HS-5 (cell line): ENCODE measurements around the gene DSCAML1.

Experiments used
- DNase-seq: peaks from one replicate; pipeline ENCODE4 v3.0.0-alpha.2; 2012; ENCODE audit warnings: low read depth

Gene DSCAML1

DNA sequence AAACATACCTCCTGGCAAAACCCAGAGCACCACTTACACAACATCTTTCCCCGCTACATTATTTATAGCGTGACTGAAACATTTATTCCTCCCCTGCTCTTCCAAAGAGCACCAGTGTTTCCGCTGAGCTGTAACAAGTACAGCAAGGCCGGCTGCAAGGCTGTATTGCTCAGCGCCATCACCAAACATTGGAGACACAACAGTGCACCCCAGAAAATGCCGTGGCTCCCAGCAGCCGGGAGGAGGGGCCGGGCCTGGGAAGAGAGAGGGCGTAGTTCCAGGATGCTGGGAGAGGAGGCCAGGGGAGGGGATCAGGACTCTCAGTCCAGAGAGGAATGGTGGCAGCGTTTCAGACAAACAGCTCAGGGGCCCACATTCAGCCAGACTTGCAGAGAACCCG lies 133.2 kb downstream of the DSCAML1 start:
- DNase-seq, result no peak

DNA sequence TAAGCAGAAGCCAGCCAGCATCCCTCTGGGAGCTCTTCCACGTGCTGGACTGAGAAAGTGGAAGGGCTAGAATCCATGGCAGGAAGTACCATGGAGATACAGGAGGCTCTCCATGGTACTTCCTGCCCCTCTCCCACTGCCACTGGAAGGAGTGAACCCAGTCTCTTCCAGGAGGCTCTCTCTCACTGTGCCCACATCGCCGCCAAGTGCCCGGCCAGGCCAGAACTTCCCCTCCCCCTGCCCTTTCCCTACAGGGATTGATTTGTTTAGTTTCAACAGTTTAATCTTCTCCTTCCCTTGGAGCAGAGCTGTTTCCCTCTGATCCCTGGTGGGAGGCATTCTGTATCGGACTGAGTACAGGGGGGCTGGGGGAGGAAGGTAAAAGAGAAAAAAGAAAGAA lies 133.6 kb downstream of the DSCAML1 start:
- DNase-seq, result no peak

DNA sequence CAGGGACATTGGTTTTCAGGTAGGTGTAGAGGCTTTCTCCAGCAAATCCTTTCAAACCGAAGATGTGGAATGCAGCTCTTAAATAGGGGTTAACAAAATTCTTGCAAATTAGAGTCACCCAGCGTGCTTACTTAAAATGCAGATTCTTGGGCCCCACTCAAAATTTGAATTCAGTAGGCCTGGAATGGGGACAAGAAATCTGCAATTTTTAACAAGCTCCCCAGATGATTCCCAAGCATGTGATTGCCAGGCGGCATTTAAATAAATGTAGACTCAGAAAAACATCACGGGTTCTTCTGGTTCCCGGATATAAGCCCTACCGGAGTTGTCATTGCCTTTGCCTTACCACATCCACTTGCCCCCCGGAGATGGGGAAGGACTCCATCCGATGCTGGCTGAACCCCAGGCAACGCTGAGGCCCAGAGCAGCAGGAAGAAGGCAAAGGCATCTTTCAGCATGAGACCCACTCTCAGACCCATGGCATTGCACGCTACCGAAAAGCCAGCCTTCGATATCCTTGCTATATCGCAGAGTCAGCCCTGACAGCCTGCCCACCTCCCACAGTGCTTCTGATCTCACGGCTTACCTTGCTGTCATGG lies 134.2 kb downstream of the DSCAML1 start:
- DNase-seq, result no peak

DNA sequence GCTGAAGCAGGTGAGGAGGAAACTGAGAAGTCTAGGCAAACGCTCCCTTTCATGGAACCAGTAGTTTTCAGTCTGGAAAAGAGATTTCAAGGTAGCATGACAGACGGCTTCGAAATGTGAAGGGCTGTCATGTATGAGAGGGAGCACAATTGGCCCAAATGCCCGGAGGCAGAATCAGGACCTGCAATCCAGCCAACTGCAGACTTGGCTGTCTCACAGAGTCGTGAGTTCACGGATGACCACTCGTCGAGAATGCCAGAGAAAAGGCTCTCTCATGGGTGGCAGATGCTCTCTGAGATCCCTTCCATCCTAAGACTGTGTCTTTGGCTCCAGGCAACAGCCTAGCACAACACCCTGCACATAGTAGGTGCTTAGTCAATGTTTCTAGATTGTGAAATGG lies 134.8 kb downstream of the DSCAML1 start:
- DNase-seq, result no peak

DNA sequence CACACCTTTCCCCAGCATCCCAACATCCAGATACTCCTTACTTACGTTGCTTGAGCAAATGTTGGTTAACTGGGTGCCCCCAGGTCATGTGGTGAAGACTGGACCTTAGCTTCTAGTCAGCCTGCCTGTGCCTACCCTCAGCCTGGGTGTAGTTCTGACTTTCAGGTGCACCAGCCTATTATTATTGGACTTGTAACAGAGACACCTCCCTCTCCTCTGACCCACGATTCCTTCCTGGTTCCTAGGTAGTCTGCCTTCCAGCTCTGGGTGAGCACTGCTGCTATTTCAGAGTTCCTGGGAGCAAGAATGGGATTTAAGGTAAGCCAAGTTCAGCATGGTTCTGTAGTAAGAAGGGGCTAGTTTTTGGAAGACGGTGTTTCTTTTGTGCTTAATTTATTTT lies 138.2 kb downstream of the DSCAML1 start:
- no peak for DNase-seq

DNA sequence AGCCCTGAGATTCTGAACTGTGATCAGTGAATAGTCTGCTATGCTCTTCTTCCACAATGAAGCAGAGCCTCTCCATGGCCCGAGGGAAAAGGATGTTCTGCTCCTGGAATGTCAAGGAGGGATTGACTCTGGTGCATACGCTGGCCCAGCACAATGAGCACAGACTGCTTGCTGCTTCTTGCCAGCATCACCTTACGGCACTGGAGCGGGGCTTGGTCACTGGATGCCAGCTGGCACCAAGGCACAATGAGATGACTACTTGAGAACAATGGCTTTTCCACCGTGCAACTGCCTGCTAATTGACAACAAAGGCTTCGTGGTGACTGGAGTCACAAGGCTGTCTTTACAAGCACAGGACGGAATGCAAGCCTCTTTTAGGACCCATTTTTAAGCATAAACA lies 139.2 kb downstream of the DSCAML1 start:
- DNase-seq, result no peak

DNA sequence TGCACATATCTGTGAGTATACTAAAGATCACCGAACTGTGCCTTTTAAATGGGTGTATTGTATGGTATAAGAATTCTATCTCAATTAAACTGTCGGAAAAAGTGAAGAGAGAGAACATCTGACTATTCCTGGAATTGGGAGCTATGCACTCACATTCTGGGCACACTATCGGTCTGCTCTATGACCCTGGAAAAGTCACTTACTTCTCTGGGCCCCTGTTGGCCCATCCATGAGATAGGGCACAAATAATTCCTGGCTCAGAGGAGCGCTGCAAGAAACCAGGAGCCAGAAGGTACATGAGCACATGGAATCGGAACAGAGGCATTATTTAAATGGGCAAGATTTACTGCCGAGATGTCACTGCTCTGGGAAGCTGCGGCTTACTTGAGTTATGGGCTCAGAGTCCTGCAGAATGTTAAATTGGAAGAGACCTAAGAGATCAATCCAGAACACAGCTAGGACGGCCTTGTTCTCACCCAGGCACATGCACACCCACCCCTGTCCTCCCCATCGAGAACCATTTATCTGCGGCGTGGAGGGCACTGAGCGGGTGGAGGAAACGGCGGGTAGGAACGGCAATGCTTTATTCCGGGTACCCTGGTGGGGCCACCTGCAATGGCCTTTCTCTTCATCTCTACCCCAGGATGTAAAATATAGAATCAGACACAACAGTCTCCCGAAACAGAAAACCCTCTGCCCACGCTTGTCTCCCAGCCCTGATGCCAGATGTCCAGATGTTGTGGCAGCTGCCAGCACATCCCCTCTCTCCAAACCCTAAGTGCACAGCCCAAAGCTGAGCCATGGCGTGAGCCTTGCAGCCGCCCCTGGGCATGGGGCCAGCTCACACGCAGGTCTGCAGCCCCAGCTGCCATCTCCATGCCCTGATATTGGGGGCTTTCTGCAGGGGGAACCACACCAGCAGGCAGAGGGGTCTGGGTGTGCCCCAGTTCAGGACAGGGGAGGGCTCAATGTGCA lies 142.4 kb downstream of the DSCAML1 start:
- no peak for DNase-seq

DNA sequence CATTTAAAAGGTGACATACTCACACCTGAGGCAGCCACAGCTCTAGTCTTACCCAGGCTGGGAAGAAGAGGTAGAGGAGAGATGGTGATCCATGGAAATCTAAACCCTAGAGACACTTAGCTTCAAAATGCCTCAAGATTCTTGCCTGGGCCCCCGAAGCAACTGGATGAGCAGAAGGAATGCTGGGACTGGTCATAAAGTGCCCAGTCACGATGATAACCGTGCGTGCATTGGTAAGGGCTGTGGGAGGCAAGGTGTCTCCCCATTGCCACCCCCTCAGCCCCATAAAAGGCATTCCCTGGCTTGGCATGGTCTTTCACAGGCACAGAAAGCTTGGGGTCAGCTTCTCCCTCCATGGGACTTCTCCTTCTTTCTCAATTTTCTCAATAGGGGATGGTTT lies 144.5 kb downstream of the DSCAML1 start:
- DNase-seq, result no peak

DNA sequence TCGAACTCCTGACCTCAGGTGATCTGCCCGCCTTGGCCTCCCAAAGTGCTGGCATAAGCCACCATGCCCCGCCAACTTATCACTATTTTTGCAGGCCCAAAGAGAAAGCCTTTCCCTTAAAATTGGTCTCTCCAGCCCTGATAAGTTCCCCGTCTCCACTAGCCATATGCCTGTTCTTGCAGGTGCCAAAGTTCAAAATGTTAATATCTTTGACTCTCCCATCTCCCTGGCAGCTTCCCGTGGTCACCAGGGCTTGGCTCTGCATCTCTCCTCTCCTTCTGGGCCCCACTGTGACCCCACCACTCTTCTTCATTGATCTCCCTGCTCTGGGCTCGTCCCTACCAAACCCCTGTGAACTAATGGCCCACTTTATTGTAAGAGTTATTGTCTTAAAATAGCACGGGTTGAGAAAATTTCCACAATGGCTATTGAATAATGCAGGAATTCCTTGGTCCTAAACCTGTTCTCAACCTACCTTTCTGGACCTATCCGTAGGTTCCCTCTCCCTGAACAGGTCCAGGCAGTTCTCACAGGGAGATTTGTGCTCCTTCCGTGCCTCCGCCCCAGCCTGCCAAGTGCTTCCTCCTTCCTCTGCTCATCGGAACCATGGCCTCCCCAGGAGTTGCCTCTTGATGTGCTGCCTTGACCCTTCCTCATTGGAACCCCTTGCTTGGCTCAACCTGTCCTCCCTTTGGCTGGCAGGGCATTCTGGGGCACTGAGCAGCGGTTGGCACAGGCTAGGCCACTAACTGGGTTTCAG lies 147.5 kb downstream of the DSCAML1 start:
- no peak for DNase-seq

DNA sequence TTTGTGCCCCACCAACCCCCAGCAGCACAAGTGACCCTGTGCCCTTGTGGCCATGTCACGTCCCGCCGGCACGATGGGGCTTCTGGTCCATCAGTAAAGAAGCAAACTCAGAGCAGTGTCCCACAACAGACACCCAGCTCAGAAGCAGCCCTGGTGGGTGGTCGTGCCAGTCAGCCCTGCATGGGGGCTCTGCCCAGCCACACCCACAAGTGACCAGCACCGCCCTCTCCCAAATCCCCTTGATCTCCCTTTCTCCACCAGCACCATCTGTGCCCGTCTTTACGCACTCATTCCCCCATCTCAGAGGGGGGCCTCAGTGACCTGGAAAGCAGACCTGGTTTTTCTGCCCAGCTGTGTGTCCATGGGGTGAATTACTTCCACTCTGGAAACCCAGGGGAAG lies 149.1 kb downstream of the DSCAML1 start:
- DNase-seq, result no peak

DNA sequence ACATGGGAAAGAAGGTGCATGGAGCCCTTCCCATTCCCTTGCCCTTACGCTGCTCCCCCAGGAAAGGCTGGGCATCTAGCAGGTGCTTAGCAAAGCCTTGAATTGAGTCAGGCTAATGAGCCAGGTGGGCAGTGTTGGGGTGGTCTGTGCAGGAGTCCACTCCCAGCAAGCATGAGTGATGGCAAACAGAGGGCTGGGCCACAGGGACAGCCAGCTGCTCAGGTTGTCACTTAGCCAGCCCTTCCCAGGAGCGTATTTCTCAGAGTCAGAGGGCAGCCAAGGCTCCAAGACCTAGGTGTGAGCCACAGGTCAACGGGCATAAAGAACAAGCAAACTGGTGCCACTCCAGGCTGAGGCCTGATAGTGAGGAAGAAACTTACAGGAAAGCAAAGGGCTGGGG lies 149.8 kb downstream of the DSCAML1 start:
- DNase-seq, result no peak

DNA sequence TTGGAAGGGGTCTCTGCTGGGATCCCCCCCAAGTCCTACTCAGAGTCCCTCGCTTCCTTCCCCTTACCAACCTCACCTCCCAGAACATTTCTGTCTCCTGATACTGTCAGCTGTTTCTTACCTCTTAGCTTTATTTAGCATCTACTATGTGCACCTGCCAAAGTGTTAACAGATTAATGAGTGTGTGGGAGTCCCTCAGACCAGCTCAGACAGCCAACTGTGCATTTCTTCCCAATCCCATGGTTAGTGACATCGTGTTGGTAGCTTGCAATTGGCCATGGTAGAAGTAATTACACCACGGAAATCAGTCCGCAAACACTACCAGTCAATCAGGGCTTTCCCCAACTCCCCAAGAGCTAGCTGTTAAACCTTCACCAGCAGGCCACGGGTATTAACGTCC lies 150.6 kb downstream of the DSCAML1 start:
- no peak for DNase-seq

DNA sequence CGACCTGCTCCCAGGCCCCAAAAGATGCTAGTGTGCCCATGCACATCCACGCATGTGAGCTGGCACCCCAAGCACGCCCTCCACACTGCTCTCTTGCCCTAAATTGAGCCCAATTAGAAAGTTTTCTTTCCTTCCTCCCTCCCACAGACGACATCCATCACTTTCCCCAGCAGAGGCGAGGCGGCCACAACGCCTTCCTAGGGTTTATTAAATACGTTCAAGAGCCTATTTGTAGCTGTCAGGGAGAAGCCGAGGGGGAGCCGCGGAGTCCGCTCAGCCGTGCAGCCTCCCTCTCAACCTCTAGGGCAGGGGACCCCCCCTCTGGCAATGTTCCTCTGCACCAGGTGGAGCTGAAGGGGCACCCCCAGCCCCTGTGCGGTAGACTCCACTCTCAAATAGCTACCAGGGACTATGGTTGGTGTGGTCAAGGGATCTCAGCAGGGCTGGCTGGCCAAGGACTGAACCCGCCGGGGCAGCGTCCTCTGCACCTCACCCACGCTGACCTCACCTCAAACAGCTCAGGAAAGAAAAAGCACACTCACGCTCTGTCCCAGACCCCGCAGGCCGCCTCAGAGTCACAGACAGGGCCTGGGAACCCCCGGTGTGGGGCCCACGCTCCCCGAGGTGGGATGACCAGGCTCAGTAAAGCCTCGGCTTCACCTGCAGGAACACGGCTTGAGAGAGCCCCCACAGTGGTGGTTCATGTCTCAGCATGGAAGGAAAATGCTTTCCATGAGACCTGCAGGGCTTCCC lies 152.4 kb downstream of the DSCAML1 start:
- DNase-seq, result no peak

DNA sequence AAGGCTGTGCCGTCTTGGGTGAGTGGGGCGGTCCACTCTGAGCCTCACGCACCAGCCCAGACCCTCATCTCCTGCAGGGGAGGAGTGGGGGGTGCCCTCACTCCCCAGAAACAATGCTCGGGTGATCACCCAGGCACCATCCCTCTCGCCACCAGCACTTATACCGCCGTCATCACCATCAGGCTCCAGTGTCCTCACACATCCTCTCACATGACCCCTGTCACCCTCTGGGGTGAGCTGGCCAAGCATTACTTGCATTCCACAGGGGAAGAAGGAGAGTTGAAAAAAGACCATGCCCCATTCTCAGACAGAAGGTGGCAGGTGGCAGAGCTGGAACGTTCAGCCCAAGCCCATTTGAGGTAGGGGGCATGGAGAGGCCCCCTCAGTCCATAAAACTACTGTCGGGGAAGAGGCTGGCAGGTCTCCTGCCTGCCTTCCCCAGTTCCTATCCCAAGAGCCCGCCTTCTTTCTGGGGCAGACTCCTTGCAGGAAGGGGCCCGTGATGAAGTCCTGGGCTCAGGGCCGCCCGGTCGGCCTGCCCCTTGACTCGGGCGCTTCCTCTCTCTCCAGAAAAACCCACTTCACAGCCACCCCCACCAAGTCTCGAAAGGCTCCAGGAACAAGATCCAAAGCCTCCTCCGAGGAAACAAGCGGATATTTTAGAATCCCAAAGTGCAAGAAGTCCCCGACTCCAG lies 153.3 kb downstream of the DSCAML1 start:
- DNase-seq, result no peak

DNA sequence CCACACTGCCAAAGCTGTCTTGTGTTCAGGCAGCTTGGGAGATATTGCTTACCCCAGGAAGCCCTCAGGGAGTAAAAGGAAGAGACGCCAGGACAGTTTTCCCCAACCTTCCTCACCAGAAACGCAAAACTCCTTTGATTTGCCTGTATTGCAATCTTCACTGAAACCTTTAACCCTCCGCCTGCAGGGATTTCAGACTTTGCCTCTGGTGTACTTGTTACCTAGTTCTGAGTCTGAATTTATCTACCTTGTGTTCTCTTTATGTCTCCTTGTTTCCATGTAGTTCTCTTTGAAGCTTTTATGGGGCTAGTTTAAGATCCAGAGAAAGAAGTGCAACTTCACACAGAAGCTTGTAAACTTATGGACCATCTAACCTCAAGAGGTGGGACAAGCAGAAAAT lies 154.2 kb downstream of the DSCAML1 start:
- DNase-seq, result no peak

DNA sequence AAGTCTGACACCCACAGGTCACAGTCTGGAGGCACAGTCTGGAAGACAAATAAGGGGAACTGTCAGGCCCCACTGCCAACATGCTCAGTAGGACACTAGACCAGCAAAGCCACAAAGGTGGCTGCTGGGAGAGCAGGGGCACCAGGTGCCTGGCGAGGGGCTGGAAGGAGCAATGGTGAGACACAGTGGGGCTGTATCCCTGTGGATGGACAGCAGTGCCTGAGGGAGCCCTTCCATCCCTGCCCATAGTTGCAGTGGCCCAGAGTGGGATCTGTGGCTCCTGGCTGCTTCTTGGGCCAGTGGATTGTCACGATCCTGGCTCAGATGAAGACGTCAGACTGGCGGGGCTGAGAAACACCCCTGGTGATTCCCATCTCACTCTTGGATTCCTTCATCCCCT lies 154.6 kb downstream of the DSCAML1 start:
- DNase-seq, result no peak

DNA sequence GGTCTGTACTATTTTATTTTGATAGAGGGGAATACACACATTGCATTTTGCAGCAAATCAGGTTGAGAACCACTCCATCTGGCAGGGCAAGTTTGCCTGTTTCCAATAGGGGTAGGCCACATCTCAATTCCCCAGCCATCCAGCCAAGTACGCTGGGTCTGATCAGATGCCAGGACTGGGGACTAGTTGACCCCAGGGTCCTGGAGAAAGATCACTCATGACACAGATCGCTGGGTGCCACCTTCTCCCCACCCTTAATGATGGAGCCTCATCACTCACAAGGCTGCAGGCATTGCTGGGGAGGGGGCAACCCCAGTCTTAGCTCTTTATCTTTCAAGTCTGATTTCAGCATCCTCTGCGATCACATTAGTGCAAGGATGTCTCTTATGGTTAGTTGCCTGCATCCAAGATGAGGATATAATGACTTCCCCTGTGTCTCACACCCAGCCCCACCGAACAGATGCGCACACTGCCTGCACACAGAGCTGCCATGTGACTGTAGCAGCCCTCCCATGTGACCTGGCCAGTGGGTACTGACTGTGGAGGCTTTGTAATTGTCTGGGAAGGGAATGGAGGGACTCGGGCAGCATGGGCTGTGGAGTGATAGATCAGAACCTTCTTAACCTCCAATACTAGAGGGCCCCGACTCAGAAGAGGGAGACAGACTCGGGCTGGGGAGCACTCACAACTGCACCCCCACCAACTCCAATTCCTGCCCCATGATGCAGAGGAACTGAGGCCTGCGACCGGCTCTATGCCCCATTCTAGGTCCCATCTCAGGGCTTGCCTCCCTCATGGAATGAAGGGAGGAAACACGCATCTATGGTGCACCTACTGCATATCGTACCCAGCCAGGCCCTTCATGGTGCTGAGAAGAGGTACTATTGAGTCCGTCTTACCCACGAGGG lies 155.8 kb downstream of the DSCAML1 start:
- DNase-seq, result no peak

DNA sequence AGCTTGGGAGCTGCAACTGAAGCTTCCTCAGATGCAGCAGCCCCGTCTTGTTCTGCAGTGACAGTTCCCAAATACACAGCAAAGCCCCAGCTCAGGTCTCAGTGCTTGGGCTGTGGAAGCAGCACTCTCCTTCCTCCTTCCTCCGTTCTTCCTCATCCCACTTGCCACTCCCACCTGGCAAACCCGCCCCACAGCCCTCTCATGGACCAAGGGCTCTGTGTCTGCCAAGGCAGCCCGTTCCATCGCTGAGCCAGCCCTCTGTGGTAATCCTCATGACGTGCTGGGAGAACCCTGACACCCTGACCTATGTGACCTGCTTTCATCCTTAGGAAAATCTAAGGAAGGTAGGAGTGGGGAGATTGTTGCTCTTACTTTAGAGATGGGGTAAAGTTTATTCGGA lies 157.0 kb downstream of the DSCAML1 start:
- DNase-seq, result no peak

DNA sequence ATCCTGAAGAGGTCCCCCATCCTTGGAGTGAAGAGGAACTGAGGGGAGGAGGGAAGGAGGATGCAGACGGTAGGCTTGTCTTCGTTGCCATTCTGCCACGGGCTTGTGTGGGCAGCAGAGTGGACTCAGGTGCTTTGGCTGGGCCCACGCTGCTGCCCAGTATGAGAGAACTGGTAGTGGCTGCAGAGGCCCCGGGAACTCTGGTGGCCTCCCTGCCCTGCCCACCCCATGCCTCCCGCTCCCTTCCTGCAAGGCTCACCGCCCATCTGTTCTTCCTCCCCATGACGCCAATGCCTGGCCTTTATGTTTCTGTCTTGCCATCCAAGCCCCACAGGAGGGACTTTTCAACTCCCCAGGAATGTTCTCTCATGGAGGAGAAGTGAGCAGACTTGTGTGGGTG lies 157.4 kb downstream of the DSCAML1 start:
- DNase-seq, result no peak

DNA sequence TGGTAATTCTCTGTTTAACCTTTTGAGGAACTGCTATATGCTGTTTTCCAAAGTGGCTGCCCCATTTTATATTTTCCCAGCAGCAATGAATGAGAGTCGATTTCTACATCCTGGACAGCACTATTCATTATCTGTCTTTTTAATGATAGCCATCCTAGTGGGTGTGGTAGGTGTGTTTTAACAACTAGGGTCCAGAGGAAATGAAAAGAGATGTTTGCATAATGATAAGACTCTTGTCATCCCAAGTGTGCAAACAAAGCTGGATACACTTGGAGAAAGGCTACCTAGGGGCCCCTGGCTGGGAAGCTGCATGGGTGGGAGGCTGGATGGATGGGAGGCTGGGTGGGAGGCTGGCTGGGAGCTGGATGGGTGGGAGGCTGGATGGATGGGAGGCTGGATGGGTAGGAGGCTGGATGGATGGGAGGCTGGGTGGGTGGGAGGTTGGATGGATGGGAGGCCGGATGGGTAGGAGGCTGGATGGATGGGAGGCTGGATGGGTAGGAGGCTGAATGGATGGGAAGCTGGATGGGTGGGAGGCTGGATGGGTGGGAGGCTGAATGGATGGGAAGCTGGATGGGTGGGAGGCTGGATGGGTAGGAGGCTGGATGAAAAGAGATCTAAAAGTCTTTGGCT lies 158.0 kb downstream of the DSCAML1 start:
- DNase-seq, result no peak
